ENCODE measurements around the gene SLC9C2. TPM values are rescaled to one million over a fixed set of nuclear protein-coding genes. Genes with fewer than 3 reads are reported as not detected.
A peak's percentile ranks its signal among the peaks of the same experiment; 100 is the strongest.
"Not testable (repeated sequence)": the region's sequence is repeated elsewhere in the genome, so short reads cannot be mapped to it uniquely, and the experiment has no call there.

SLC9C2 gene
- total RNA-seq, 1 experiment from 2014 or later, result not detected

DNA sequence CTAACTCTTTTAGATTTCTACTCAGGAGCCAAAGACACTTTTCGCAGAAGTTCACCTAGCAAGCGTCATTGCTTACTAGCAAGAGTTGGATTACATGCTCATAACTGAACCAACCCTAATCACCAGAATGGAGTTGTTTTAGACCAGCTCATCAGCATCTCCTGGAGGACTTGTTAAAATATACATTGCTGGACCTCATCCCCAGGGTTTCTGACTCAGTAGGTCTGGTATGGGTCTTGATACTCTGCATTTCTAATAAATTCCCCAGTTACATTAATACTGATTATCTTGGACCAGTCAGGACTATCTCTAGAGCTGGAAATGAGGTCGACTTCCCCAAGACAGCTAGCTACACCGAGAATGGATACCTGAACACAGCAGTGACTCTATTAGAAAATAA, 135.4 kb downstream of the SLC9C2 start:
- Mint-ChIP-seq H3K27me3 (ENCODE audit: low read depth) (no peaks in the 10 kb centered on the region; the same call in 1 of the 2 replicates), H3K27ac (no peak overlapping the region), H3K4me1 (peaks cover 4% of the 10 kb centered on the region), H3K4me3 (no peak overlapping the region), H3K36me3 (peaks cover 97% of the 10 kb centered on the region), H3K9me3 (peaks cover 89% of the 10 kb centered on the region)
- no peak for DNase-seq (ENCODE audit: low spot score)
- ATAC-seq, result no peak
- TF ChIP-seq, protein P1, sequence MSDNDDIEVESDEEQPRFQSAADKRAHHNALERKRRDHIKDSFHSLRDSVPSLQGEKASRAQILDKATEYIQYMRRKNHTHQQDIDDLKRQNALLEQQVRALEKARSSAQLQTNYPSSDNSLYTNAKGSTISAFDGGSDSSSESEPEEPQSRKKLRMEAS (CRISPR knock-in tag; IDR thresholded peaks at IDR 0.05), result no peak
- TF ChIP-seq MYBL2 (CRISPR knock-in tag; IDR thresholded peaks at IDR 0.05) (no peak), SMAD4 (CRISPR knock-in tag; IDR thresholded peaks at IDR 0.05) (no peak), SP1 (CRISPR knock-in tag; conservative IDR thresholded peaks at IDR 0.05) (no peak), ZNF671 (CRISPR knock-in tag; IDR thresholded peaks at IDR 0.05) (no peak), NR1H2 (CRISPR knock-in tag; IDR thresholded peaks at IDR 0.05) (no peak), TEAD4 (CRISPR knock-in tag; IDR thresholded peaks at IDR 0.05) (no peak)
- TF ChIP-seq, protein P2, sequence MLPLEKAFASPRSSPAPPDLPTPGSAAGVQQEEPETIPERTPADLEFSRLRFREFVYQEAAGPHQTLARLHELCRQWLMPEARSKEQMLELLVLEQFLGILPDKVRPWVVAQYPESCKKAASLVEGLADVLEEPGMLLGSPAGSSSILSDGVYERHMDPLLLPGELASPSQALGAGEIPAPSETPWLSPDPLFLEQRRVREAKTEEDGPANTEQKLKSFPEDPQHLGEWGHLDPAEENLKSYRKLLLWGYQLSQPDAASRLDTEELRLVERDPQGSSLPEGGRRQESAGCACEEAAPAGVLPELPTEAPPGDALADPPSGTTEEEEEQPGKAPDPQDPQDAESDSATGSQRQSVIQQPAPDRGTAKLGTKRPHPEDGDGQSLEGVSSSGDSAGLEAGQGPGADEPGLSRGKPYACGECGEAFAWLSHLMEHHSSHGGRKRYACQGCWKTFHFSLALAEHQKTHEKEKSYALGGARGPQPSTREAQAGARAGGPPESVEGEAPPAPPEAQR (CRISPR knock-in tag; IDR thresholded peaks at IDR 0.05), result no peak
- TF ChIP-seq, protein P3, sequence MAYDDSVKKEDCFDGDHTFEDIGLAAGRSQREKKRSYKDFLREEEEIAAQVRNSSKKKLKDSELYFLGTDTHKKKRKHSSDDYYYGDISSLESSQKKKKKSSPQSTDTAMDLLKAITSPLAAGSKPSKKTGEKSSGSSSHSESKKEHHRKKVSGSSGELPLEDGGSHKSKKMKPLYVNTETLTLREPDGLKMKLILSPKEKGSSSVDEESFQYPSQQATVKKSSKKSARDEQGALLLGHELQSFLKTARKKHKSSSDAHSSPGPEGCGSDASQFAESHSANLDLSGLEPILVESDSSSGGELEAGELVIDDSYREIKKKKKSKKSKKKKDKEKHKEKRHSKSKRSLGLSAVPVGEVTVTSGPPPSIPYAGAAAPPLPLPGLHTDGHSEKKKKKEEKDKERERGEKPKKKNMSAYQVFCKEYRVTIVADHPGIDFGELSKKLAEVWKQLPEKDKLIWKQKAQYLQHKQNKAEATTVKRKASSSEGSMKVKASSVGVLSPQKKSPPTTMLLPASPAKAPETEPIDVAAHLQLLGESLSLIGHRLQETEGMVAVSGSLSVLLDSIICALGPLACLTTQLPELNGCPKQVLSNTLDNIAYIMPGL (CRISPR knock-in tag; IDR thresholded peaks at IDR 0.05), result no peak
- TF ChIP-seq, protein P4, sequence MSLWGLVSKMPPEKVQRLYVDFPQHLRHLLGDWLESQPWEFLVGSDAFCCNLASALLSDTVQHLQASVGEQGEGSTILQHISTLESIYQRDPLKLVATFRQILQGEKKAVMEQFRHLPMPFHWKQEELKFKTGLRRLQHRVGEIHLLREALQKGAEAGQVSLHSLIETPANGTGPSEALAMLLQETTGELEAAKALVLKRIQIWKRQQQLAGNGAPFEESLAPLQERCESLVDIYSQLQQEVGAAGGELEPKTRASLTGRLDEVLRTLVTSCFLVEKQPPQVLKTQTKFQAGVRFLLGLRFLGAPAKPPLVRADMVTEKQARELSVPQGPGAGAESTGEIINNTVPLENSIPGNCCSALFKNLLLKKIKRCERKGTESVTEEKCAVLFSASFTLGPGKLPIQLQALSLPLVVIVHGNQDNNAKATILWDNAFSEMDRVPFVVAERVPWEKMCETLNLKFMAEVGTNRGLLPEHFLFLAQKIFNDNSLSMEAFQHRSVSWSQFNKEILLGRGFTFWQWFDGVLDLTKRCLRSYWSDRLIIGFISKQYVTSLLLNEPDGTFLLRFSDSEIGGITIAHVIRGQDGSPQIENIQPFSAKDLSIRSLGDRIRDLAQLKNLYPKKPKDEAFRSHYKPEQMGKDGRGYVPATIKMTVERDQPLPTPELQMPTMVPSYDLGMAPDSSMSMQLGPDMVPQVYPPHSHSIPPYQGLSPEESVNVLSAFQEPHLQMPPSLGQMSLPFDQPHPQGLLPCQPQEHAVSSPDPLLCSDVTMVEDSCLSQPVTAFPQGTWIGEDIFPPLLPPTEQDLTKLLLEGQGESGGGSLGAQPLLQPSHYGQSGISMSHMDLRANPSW (CRISPR knock-in tag; conservative IDR thresholded peaks at IDR 0.05; ENCODE audit: low read depth), result no peak
- TF ChIP-seq, protein P5, sequence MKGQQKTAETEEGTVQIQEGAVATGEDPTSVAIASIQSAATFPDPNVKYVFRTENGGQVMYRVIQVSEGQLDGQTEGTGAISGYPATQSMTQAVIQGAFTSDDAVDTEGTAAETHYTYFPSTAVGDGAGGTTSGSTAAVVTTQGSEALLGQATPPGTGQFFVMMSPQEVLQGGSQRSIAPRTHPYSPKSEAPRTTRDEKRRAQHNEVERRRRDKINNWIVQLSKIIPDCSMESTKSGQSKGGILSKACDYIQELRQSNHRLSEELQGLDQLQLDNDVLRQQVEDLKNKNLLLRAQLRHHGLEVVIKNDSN (CRISPR knock-in tag; IDR thresholded peaks at IDR 0.05), result no peak
- ChIA-PET CTCF (no interaction called here), POLR2A (no interaction called here)

DNA sequence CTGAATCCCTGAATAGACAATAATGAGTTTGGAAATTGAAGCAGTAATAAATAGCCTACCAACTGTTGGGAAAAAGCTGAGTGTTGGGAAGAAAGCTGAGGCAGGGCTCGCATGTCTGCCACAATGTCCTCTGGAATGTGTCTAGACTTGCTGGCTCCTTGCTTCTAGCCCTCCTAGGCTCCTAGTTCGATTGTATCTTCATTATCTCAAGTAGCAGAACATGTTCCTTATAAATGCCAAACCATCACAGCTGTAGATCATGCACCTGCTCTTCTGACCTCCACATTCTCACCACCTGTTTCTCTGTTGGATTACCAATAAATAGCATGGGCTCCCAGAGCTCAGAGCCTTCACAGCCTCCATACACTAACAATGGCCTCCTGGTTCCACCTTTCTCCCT, 138.7 kb downstream of the SLC9C2 start:
- CTCF ChIA-PET; DNase-seq (ENCODE audit: low spot score); H3K27ac Mint-ChIP-seq; H3K4me3 Mint-ChIP-seq; H3K27me3 Mint-ChIP-seq (ENCODE audit: low read depth); ATAC-seq: not testable (repeated sequence)
- Mint-ChIP-seq H3K36me3 (peaks cover 91% of the 10 kb centered on the region), H3K4me1 (peaks cover 14% of the 10 kb centered on the region), H3K9me3 (peaks cover 65% of the 10 kb centered on the region)
- POLR2A ChIA-PET, result interaction anchor here (0.6 to 0.9 kb wide), 2 partner anchors 12 to 22 kb away, joined by 3 read pairs; no protein-coding TSS in a partner anchor

DNA sequence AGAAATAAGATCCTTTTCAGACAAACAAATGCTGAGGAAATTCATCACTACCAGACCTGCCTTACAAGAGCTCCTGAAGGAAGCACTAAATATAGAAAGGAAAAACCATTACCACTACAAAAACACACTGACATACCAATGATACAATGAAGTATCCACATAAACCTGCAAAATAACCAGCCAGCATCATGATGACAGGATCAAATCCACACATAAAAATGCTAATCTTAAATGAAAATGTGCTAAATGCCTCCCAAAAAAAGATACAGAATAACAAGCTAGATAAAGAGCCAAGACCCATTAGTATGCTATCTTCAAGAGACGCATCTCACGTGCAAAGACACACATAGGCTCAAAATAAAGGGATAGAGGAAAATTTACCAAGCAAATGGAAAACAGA, 140.2 kb downstream of the SLC9C2 start:
- CTCF ChIA-PET, result interaction anchor here (1.2 kb wide), 1 partner anchor 32 kb away, joined by 3 read pairs; no protein-coding TSS in a partner anchor
- H3K27ac Mint-ChIP-seq; H3K4me3 Mint-ChIP-seq; H3K27me3 Mint-ChIP-seq (ENCODE audit: low read depth); ATAC-seq; POLR2A ChIA-PET; DNase-seq (ENCODE audit: low spot score): not testable (repeated sequence)
- Mint-ChIP-seq H3K9me3 (peaks cover 54% of the 10 kb centered on the region), H3K4me1 (peaks cover 18% of the 10 kb centered on the region), H3K36me3 (peaks cover 82% of the 10 kb centered on the region)

DNA sequence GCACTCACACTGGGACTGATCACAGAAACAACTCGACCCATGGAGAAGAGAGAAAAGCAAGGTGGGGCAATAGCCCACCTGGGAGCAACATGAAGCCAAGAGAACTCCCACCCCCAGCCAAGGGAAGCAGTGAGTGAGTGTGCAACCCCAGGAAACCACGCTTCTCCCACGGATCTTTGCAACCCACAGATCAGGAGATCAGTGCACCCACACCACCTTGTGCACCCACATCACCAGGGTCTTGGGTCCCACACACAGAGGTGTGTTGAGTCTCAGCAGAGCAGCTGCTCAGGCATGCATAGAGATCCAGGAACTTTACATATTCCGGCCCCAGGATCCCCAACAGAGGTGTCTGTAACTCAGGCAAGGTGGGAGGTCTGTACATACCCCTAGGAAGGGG, 143.0 kb downstream of the SLC9C2 start:
- H3K4me3 Mint-ChIP-seq, result no peak overlapping the region
- peak; percentile 24; the same call in 1 of the 2 replicates for ATAC-seq
- H3K9me3 Mint-ChIP-seq, result peaks cover 40% of the 10 kb centered on the region
- ChIA-PET POLR2A (no interaction called here), CTCF (no interaction called here)
- no peak overlapping the region for H3K27ac Mint-ChIP-seq
- H3K36me3 Mint-ChIP-seq, result peaks cover 78% of the 10 kb centered on the region
- DNase-seq (ENCODE audit: low spot score), result no peak
- H3K4me1 Mint-ChIP-seq, result peaks cover 22% of the 10 kb centered on the region
- H3K27me3 Mint-ChIP-seq (ENCODE audit: low read depth), result no peaks in the 10 kb centered on the region
- TF ChIP-seq SP1 (CRISPR knock-in tag; conservative IDR thresholded peaks at IDR 0.05) (no peak), TEAD4 (CRISPR knock-in tag; IDR thresholded peaks at IDR 0.05) (no peak), ZNF396 (CRISPR knock-in tag; IDR thresholded peaks at IDR 0.05; ENCODE audit: borderline replicate concordance) (no peak), ATF1 (CRISPR knock-in tag; IDR thresholded peaks at IDR 0.05) (no peak), GABPB1 (CRISPR knock-in tag; IDR thresholded peaks at IDR 0.05) (no peak), SMAD3 (CRISPR knock-in tag; IDR thresholded peaks at IDR 0.05; ENCODE audit: borderline replicate concordance) (no peak)
- TF ChIP-seq, protein P4 (CRISPR knock-in tag; conservative IDR thresholded peaks at IDR 0.05; ENCODE audit: low read depth), result no peak
- TF ChIP-seq, protein P6, sequence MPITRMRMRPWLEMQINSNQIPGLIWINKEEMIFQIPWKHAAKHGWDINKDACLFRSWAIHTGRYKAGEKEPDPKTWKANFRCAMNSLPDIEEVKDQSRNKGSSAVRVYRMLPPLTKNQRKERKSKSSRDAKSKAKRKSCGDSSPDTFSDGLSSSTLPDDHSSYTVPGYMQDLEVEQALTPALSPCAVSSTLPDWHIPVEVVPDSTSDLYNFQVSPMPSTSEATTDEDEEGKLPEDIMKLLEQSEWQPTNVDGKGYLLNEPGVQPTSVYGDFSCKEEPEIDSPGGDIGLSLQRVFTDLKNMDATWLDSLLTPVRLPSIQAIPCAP (CRISPR knock-in tag; IDR thresholded peaks at IDR 0.05), result no peak
- TF ChIP-seq, protein P7, sequence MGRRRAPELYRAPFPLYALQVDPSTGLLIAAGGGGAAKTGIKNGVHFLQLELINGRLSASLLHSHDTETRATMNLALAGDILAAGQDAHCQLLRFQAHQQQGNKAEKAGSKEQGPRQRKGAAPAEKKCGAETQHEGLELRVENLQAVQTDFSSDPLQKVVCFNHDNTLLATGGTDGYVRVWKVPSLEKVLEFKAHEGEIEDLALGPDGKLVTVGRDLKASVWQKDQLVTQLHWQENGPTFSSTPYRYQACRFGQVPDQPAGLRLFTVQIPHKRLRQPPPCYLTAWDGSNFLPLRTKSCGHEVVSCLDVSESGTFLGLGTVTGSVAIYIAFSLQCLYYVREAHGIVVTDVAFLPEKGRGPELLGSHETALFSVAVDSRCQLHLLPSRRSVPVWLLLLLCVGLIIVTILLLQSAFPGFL (CRISPR knock-in tag; IDR thresholded peaks at IDR 0.05; ENCODE audit: borderline replicate concordance), result no peak
